ENCODE measurements around the gene LRRC36. TPM values are rescaled to one million over a fixed set of nuclear protein-coding genes. Genes with fewer than 3 reads are reported as not detected.

The LRRC36 gene
- total RNA-seq, 1 experiment from 2014 or later = not detected

GRCh38 chr16:67411339-67411738 is 84.7 kb downstream of the LRRC36 start (continued):
- TF ChIP-seq POLR2A (IDR thresholded peaks at IDR 0.05; ENCODE audit: borderline replicate concordance, extremely low read depth, insufficient read depth, insufficient read length) = no peak
- no peak for TF ChIP-seq CTCF (IDR thresholded peaks at IDR 0.05 in 2 of 3, conservative IDR thresholded peaks at IDR 0.05 in 1 of 3; ENCODE audit: borderline replicate concordance in 1 of 3, insufficient read depth in 1 of 3, low read depth in 2 of 3, low read length in 2 of 3)
- no peak for TF ChIP-seq CBX3 (IDR thresholded peaks at IDR 0.05; ENCODE audit: low read depth)

GRCh38 chr16:67412294-67412693 is 85.7 kb downstream of the LRRC36 start:
- DNase-seq (ENCODE audit: low read depth, low spot score) (no peak), ATAC-seq (no peak)
- no peaks in the 10 kb centered on the region for H3K36me3 ChIP-seq (ENCODE audit: control insufficient read depth in 1 of 2, insufficient read depth in 2 of 2, low read length in 2 of 2)
- H3K9ac ChIP-seq (ENCODE audit: low read length) = no peak overlapping the region
- no TSS peak for BruUV-seq (replicated peaks)
- no peaks in the 10 kb centered on the region for H3K79me2 ChIP-seq (ENCODE audit: insufficient read depth, low read length)
- ChIA-PET POLR2A (no interaction called here), CTCF (interaction anchor here (2.9 kb wide), 1 partner anchor 16 kb away, joined by 8 read pairs; no protein-coding TSS in a partner anchor), RAD21 (ENCODE audit: low non-redundant PET in 1 of 2, low total read pairs in 2 of 2, uncharacterized antibody in 2 of 2, unreplicated experiment in 2 of 2) (no interaction called here)
- no peak overlapping the region for H2AFZ ChIP-seq (ENCODE audit: low read depth, low read length, poor library complexity, severe bottlenecking)
- no peaks in the 10 kb centered on the region for H3K9me2 ChIP-seq (ENCODE audit: insufficient read depth)
- no peaks in the 10 kb centered on the region for H3K9me3 ChIP-seq (ENCODE audit: control insufficient read depth in 1 of 2, insufficient read depth in 1 of 2, low read depth in 1 of 2, low read length in 2 of 2)
- H3K27ac ChIP-seq (ENCODE audit: low read depth, low read length) = no peak overlapping the region
- no peaks in the 10 kb centered on the region for H3K27me3 ChIP-seq (ENCODE audit: insufficient read depth, low read length)
- no peaks in the 10 kb centered on the region for H4K20me1 ChIP-seq (ENCODE audit: insufficient read depth)
- no peak overlapping the region for H3K4me3 ChIP-seq (replicated peaks in 1 of 2; ENCODE audit: low read depth in 1 of 2, low read length in 2 of 2)
- intact Hi-C loops (cut with micrococcal nuclease) = no loop called here
- H3K4me1 ChIP-seq (ENCODE audit: control insufficient read depth in 1 of 2, insufficient read depth in 2 of 2, low read length in 2 of 2) = peaks cover 10 to 19% of the 10 kb centered on the region in 2 experiments; a peak in 3 of 4 replicates
- no peak overlapping the region for H3K4me2 ChIP-seq (ENCODE audit: low read length)
- no peak for TF ChIP-seq SIN3A (IDR thresholded peaks at IDR 0.05; ENCODE audit: low read depth)
- no peak for TF ChIP-seq MAX (IDR thresholded peaks at IDR 0.05)
- TF ChIP-seq YY1 (IDR thresholded peaks at IDR 0.05; ENCODE audit: extremely low read depth, insufficient replicate concordance, low read depth, low read length) = no peak
- TF ChIP-seq JUND (IDR thresholded peaks at IDR 0.05) = no peak
- TF ChIP-seq FOSL1 (IDR thresholded peaks at IDR 0.05; ENCODE audit: low read depth) = no peak
- no peak for TF ChIP-seq ZBTB33 (IDR thresholded peaks at IDR 0.05; ENCODE audit: extremely low read depth, insufficient replicate concordance, low read length)
- no peak for TF ChIP-seq ELF1 (IDR thresholded peaks at IDR 0.05; ENCODE audit: borderline replicate concordance, low read depth)
- TF ChIP-seq ATF3 (IDR thresholded peaks at IDR 0.05) = no peak
- TF ChIP-seq CTCF (IDR thresholded peaks at IDR 0.05 in 2 of 3, conservative IDR thresholded peaks at IDR 0.05 in 1 of 3; ENCODE audit: borderline replicate concordance in 1 of 3, insufficient read depth in 1 of 3, low read depth in 2 of 3, low read length in 2 of 3) = no peak
- TF ChIP-seq CEBPB (IDR thresholded peaks at IDR 0.05; ENCODE audit: low read depth) = no peak
- TF ChIP-seq ZFX (IDR thresholded peaks at IDR 0.05) = no peak
- no peak for TF ChIP-seq POLR2A (IDR thresholded peaks at IDR 0.05; ENCODE audit: borderline replicate concordance, extremely low read depth, insufficient read depth, insufficient read length)
- no peak for TF ChIP-seq EGR1 (IDR thresholded peaks at IDR 0.05; ENCODE audit: low read depth)
- TF ChIP-seq CBX3 (IDR thresholded peaks at IDR 0.05; ENCODE audit: low read depth) = no peak
- TF ChIP-seq SRF (IDR thresholded peaks at IDR 0.05; ENCODE audit: low read depth) = no peak
